Activated B cell treated with CpG ODN at 0.5 μM for 24 hours (primary cell): Measurements from ENCODE around the gene SRGAP1. TPM values are rescaled to one million over a fixed set of nuclear protein-coding genes. Genes with fewer than 3 reads are reported as not detected.

Source experiments
- ATAC-seq: fragments of 200-7000 bp; cut with Tn5 transposase; one replicate; pipeline ENCODE4 v1.10.0; 2021; ENCODE audit warnings: low read depth, mild to moderate bottlenecking, moderate library complexity
- CTCF ChIA-PET: fragments of 350-600 bp; sonication (Branson Sonifier 250); formaldehyde crosslinking; loops from one replicate; lab custom pipeline; 2021; ENCODE audit warnings: antibody characterized with exemption; lab: Charles Lee
- POLR2A ChIA-PET: fragments of 350-600 bp; sonication (Branson Sonifier 250); formaldehyde crosslinking; loops from one replicate; lab custom pipeline; 2021; ENCODE audit warnings: antibody characterized with exemption; lab: Charles Lee
- DNase-seq: peaks from one replicate; pipeline ENCODE4 v3.0.0; 2022
- H3K27ac Mint-ChIP-seq: one replicate; pipeline ENCODE4 v1.8.0; 2020; ENCODE audit warnings: mixed read lengths
- H3K27me3 Mint-ChIP-seq: one replicate; pipeline ENCODE4 v1.8.0; 2021; ENCODE audit warnings: mixed read lengths
- H3K36me3 Mint-ChIP-seq: one replicate; pipeline ENCODE4 v1.8.0; 2021; ENCODE audit warnings: low read depth, mixed read lengths
- H3K4me1 Mint-ChIP-seq: one replicate; pipeline ENCODE4 v1.8.0; 2021; ENCODE audit warnings: mixed read lengths
- H3K4me3 Mint-ChIP-seq: one replicate; pipeline ENCODE4 v1.8.0; 2020; ENCODE audit warnings: mild to moderate bottlenecking, mixed read lengths
- H3K9me3 Mint-ChIP-seq: one replicate; pipeline ENCODE4 v1.8.0; 2020; ENCODE audit warnings: mixed read lengths
- intact Hi-C: fragments of 100-400 bp; cut with micrococcal nuclease; formaldehyde crosslinking; loops from one replicate; pipeline ENCODE4 v1.15.1; 2024
- total RNA-seq: library from RNA; stranded (reverse); gene quantifications from 2 replicates; pipeline ENCODE4 v1.2.3, GENCODE V29; 2022
- TF ChIP-seq, protein P1 (sequence below): fragments of 200-600 bp; IDR thresholded peaks from one replicate; pipeline ENCODE4 v1.8.0; 2022; ENCODE audit warnings: antibody characterized with exemption, mild to moderate bottlenecking

Gene SRGAP1
- total RNA-seq, 1 donor from 2014 or later: 1.1 TPM

GRCh38 chr12:64105026-64105425 lies 260.5 kb downstream of the SRGAP1 start:
- H3K4me1 Mint-ChIP-seq: no peaks in the 10 kb centered on the region
- H3K27me3 Mint-ChIP-seq: peaks cover 5% of the 10 kb centered on the region
- intact Hi-C loops: no loop called here
- ATAC-seq (no peak), DNase-seq (no peak)
- POLR2A ChIA-PET: no interaction called here
- H3K9me3 Mint-ChIP-seq: no peaks in the 10 kb centered on the region
- no peak overlapping the region for H3K4me3 Mint-ChIP-seq
- H3K27ac Mint-ChIP-seq: no peak overlapping the region
- CTCF ChIA-PET: no interaction called here
- TF ChIP-seq, protein P1, sequence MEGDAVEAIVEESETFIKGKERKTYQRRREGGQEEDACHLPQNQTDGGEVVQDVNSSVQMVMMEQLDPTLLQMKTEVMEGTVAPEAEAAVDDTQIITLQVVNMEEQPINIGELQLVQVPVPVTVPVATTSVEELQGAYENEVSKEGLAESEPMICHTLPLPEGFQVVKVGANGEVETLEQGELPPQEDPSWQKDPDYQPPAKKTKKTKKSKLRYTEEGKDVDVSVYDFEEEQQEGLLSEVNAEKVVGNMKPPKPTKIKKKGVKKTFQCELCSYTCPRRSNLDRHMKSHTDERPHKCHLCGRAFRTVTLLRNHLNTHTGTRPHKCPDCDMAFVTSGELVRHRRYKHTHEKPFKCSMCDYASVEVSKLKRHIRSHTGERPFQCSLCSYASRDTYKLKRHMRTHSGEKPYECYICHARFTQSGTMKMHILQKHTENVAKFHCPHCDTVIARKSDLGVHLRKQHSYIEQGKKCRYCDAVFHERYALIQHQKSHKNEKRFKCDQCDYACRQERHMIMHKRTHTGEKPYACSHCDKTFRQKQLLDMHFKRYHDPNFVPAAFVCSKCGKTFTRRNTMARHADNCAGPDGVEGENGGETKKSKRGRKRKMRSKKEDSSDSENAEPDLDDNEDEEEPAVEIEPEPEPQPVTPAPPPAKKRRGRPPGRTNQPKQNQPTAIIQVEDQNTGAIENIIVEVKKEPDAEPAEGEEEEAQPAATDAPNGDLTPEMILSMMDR: no peak
- no peaks in the 10 kb centered on the region for H3K36me3 Mint-ChIP-seq

DNA sequence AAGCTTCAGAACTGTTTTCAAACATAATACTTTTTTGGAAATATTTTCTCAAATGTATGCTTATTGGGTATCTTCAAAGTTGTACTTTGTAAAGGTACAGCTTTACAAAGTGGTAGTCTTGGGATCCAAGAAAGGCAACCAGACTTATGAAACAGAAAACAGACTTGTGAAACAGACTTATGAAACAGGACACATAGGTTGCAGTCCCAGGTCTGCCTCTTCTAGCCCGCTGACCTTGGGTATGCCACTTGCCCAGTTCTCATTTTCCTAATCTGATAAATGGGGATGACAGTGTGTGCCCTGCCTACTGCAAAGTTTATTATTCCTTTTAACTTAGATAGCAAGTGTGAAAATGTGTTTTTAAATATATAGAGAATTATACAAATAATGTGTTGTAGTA lies 263.3 kb downstream of the SRGAP1 start:
- intact Hi-C loops: no loop called here
- Mint-ChIP-seq H3K9me3 (peaks cover 3% of the 10 kb centered on the region), H3K36me3 (no peaks in the 10 kb centered on the region), H3K4me3 (no peak overlapping the region), H3K27ac (no peak overlapping the region), H3K4me1 (no peaks in the 10 kb centered on the region), H3K27me3 (peaks cover 5% of the 10 kb centered on the region)
- TF ChIP-seq, protein P1: no peak
- ChIA-PET CTCF (no interaction called here), POLR2A (no interaction called here)
- DNase-seq (no peak), ATAC-seq (no peak)

DNA sequence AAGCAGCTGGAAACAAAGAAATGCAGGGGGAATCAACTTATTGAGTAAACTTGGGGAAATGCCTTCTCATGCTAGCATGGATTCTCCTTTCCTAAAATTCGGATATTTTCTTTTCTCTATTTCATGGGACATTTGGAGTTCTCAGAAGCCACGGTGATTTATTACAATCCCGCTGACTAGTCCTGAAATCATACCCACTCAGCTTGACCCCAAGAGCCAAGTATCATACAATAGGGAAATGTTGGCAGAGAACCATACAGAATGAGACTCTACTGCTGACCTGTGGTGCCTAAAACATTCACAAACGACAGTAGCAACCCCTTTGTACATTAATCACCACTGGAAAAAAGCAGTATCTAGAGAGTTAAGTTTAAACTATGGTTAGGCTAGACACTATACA lies 265.2 kb downstream of the SRGAP1 start:
- no peak for ATAC-seq
- intact Hi-C loops: no loop called here
- CTCF ChIA-PET: no interaction called here
- Mint-ChIP-seq H3K36me3 (no peaks in the 10 kb centered on the region), H3K27me3 (peaks cover 5% of the 10 kb centered on the region), H3K4me1 (no peaks in the 10 kb centered on the region), H3K27ac (no peak overlapping the region), H3K4me3 (no peak overlapping the region), H3K9me3 (peaks cover 3% of the 10 kb centered on the region)
- POLR2A ChIA-PET: no interaction called here
- TF ChIP-seq, protein P1: no peak
- no peak for DNase-seq

DNA sequence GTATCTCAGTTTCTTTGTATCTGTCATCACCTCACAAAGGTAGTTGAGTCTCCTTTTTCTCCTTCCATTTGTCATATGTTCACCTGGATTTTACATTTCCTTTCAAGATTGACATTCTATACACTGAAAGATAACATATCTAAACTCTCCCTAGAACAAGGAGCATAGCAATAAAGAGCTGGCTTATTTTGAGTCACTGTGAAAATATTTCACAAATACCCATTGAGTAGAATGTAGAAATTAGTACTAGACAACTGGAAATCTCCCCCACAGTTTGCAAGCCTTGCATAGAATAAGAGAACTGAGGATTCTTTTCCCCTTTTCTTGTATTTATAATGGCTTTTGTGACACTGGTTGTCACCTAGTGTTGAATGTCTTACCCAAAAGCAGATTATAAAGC lies 266.4 kb downstream of the SRGAP1 start:
- POLR2A ChIA-PET: no interaction called here
- H3K9me3 Mint-ChIP-seq: peaks cover 3% of the 10 kb centered on the region
- H3K4me3 Mint-ChIP-seq: no peak overlapping the region

GRCh38 chr12:64116969-64117368 lies 272.5 kb downstream of the SRGAP1 start:
- H3K36me3 Mint-ChIP-seq: no peaks in the 10 kb centered on the region
- H3K27me3 Mint-ChIP-seq: peaks cover 5% of the 10 kb centered on the region
- intact Hi-C loops: no loop called here
- no peak overlapping the region for H3K4me3 Mint-ChIP-seq
- peaks cover 3% of the 10 kb centered on the region for H3K9me3 Mint-ChIP-seq
- H3K4me1 Mint-ChIP-seq: no peaks in the 10 kb centered on the region
- no peak for ATAC-seq
- TF ChIP-seq, protein P1: no peak
- POLR2A ChIA-PET: no interaction called here
- DNase-seq: no peak
- no peak overlapping the region for H3K27ac Mint-ChIP-seq
- CTCF ChIA-PET: no interaction called here

More for the DNA sequence above, 266.4 kb downstream of the SRGAP1 start:
- Mint-ChIP-seq H3K36me3 (no peaks in the 10 kb centered on the region), H3K27ac (no peak overlapping the region), H3K4me1 (no peaks in the 10 kb centered on the region), H3K27me3 (peaks cover 2% of the 10 kb centered on the region)
- intact Hi-C loops: no loop called here
- ATAC-seq (no peak), DNase-seq (no peak)
- CTCF ChIA-PET: no interaction called here
- TF ChIP-seq, protein P1: no peak
